ENCODE measurements around the gene PTP4A2.

DNA sequence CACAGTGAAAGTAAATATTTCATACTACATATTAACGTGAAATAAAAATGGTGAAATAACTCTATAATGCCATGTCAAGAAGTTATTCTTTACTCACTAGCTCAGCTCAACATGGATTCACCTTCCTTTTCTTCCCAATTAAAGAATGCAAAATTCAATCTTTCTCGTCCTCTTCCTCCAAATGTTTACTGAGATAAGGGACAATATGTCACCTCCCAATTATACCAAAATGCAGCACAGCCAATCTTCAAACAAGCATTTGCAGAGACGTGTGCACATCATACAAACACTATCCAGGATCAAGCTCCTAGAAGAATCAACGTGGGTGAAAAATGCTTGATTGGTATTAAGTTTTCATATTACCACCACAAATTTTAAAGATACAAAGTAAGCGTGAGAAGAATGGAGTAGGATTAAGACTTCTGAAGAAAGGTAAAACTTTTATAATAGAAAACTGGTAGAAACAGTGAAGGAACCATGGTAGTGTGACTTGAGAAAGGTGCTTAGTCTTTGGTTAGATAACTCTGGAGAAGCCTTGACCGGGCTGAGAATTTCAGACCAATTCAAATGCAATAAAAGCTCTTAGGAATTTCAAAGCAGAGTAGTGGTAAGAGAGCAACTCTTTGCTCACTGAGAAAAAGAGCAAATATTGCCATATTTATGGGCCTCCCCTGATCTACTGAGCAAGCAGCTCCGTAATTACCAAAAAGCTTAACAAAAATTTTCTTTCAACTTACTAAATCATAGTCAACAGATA, 7.2 kb downstream of the PTP4A2 start:
- no peak for TF ChIP-seq POLR2A (IDR thresholded peaks at IDR 0.05)
- TF ChIP-seq, protein P1, sequence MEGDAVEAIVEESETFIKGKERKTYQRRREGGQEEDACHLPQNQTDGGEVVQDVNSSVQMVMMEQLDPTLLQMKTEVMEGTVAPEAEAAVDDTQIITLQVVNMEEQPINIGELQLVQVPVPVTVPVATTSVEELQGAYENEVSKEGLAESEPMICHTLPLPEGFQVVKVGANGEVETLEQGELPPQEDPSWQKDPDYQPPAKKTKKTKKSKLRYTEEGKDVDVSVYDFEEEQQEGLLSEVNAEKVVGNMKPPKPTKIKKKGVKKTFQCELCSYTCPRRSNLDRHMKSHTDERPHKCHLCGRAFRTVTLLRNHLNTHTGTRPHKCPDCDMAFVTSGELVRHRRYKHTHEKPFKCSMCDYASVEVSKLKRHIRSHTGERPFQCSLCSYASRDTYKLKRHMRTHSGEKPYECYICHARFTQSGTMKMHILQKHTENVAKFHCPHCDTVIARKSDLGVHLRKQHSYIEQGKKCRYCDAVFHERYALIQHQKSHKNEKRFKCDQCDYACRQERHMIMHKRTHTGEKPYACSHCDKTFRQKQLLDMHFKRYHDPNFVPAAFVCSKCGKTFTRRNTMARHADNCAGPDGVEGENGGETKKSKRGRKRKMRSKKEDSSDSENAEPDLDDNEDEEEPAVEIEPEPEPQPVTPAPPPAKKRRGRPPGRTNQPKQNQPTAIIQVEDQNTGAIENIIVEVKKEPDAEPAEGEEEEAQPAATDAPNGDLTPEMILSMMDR (IDR thresholded peaks at IDR 0.05) = no peak

Data from adrenal gland (tissue), 5 donors.